Choroid plexus epithelial cell (primary cell): ENCODE data around the gene THSD4.
"Not testable (repeated sequence)": the region's sequence is repeated elsewhere in the genome, so short reads cannot be mapped to it uniquely, and the experiment has no call there.

ENCODE experiments used
- DNase-seq: peaks from one replicate; pipeline ENCODE4 v3.0.0-alpha.2; 2010; ENCODE audit warnings: low read depth
- H3K4me3 ChIP-seq: 2 replicates; pipeline ENCODE4 v1.5.1; 2011; ENCODE audit warnings: low read depth, mild to moderate bottlenecking, control low read depth, low read length, moderate library complexity
- CTCF ChIP-seq: conservative IDR thresholded peaks from 2 replicates; pipeline ENCODE4 v1.5.1; 2011; ENCODE audit warnings: low read depth, mild to moderate bottlenecking, control low read depth, inconsistent platforms, low read length, moderate library complexity

The THSD4 gene

GRCh38 chr15:71207141-71207540, 91.9 kb downstream of the THSD4 start:
- H3K4me3 ChIP-seq: no peak overlapping the region
- no peak for TF ChIP-seq CTCF
- DNase-seq: no peak

- H3K4me3 ChIP-seq: no peak overlapping the region
- no peak for TF ChIP-seq CTCF
- no peak for DNase-seq
These were observed 96.9 kb downstream of the THSD4 start for GRCh38 chr15:71212146-71212545.

- not testable (repeated sequence) for DNase-seq, H3K4me3 ChIP-seq
These were observed 98.7 kb downstream of the THSD4 start for GRCh38 chr15:71213943-71214342.

GRCh38 chr15:71215126-71215894, 100.0 kb downstream of the THSD4 start:
- DNase-seq: no peak
- no peak for TF ChIP-seq CTCF
- no peak overlapping the region for H3K4me3 ChIP-seq

- TF ChIP-seq CTCF: no peak
- no peak overlapping the region for H3K4me3 ChIP-seq
- no peak for DNase-seq
These were observed 103.1 kb downstream of the THSD4 start for GRCh38 chr15:71218272-71218805.

GRCh38 chr15:71219101-71219500, 103.8 kb downstream of the THSD4 start:
- DNase-seq: no peak
- TF ChIP-seq CTCF: no peak

GRCh38 chr15:71219645-71220044, 104.4 kb downstream of the THSD4 start:
- no peak for TF ChIP-seq CTCF
- peak; percentile 91 for DNase-seq
- H3K4me3 ChIP-seq: no peak overlapping the region

More at GRCh38 chr15:71219101-71219500, 103.8 kb downstream of the THSD4 start:
- no peak overlapping the region for H3K4me3 ChIP-seq
